Measurements from ENCODE around the gene SACS. TPM values are rescaled to one million over a fixed set of nuclear protein-coding genes. Genes with fewer than 3 reads are reported as not detected.

Gene SACS
- total and polyA plus RNA-seq, 7 donors = 0.60 to 32.5 (median 20.9) TPM

- Histone ChIP-seq H3K4me3 (no peak overlapping the region), H3K27ac (no peak overlapping the region), H3K9me3 (no peaks in the 10 kb centered on the region), H3K27me3 (no peaks in the 10 kb centered on the region), H3K4me1 (peaks cover 0 to 4% (median 0%) of the 10 kb centered on the region in 4 donors), H3K36me3 (peaks cover 0 to 74% (median 9%) of the 10 kb centered on the region in 4 donors)
- no peak for DNase-seq
- no peak for TF ChIP-seq CTCF (IDR thresholded peaks at IDR 0.05)
- no peak for TF ChIP-seq POLR2A (IDR thresholded peaks at IDR 0.05)
- no peak for TF ChIP-seq EP300 (IDR thresholded peaks at IDR 0.05)
- no peak for TF ChIP-seq POLR2AphosphoS5 (IDR thresholded peaks at IDR 0.05)
- intact Hi-C loops (cut with DNase I) = no loop called here
- 77 to 88% methylated on average over 1 of the region's 1 CpG for WGBS, 2 donors
Observed at GRCh38 chr13:23357349-23357748, 76.2 kb downstream of the SACS start.

- intact Hi-C loops (cut with DNase I) = no loop called here
- Histone ChIP-seq H3K4me1 (peaks cover 0 to 4% (median 2%) of the 10 kb centered on the region in 4 donors), H3K27ac (no peak overlapping the region), H3K9me3 (no peaks in the 10 kb centered on the region), H3K36me3 (peaks cover 0 to 64% (median 9%) of the 10 kb centered on the region in 4 donors), H3K4me3 (no peak overlapping the region), H3K27me3 (no peaks in the 10 kb centered on the region)
- 88 to 93% methylated on average over 2 of the region's 2 CpGs for WGBS, 2 donors
- TF ChIP-seq EP300 (IDR thresholded peaks at IDR 0.05) (no peak), POLR2AphosphoS5 (IDR thresholded peaks at IDR 0.05) (no peak)
- no peak for DNase-seq
Observed at GRCh38 chr13:23356368-23356767, 77.1 kb downstream of the SACS start.

GRCh38 chr13:23354520-23354919 lies 79.0 kb downstream of the SACS start:
- H3K4me3 ChIP-seq = no peak overlapping the region
- TF ChIP-seq EP300 (IDR thresholded peaks at IDR 0.05) = no peak
- TF ChIP-seq POLR2AphosphoS5 (IDR thresholded peaks at IDR 0.05) = no peak
- no peak for TF ChIP-seq POLR2A (IDR thresholded peaks at IDR 0.05)
- TF ChIP-seq CTCF (IDR thresholded peaks at IDR 0.05) = no peak
- H3K36me3 ChIP-seq = peaks cover 0 to 57% (median 9%) of the 10 kb centered on the region in 4 donors
- H3K4me1 ChIP-seq = peaks cover 0 to 4% (median 2%) of the 10 kb centered on the region in 4 donors
- WGBS, 2 donors = 43 to 82% methylated on average over 5 of the region's 5 CpGs
- no peaks in the 10 kb centered on the region for H3K9me3 ChIP-seq
- no peak for DNase-seq
- no peaks in the 10 kb centered on the region for H3K27me3 ChIP-seq
- intact Hi-C loops (cut with DNase I) = no loop called here
- no peak overlapping the region for H3K27ac ChIP-seq

GRCh38 chr13:23352161-23352560 lies 81.3 kb downstream of the SACS start:
- Histone ChIP-seq H3K9me3 (no peaks in the 10 kb centered on the region), H3K27me3 (no peaks in the 10 kb centered on the region), H3K36me3 (peaks cover 0 to 45% (median 9%) of the 10 kb centered on the region in 4 donors), H3K4me3 (no peak overlapping the region), H3K4me1 (peaks cover 0 to 12% (median 0%) of the 10 kb centered on the region in 4 donors), H3K27ac (no peak overlapping the region)
- TF ChIP-seq POLR2AphosphoS5 (IDR thresholded peaks at IDR 0.05) (no peak), POLR2A (IDR thresholded peaks at IDR 0.05) (no peak), EP300 (IDR thresholded peaks at IDR 0.05) (no peak), CTCF (IDR thresholded peaks at IDR 0.05) (no peak)
- WGBS, 2 donors = 70 to 81% methylated on average over 4 of the region's 4 CpGs
- no peak for DNase-seq
- intact Hi-C loops (cut with DNase I) = no loop called here

GRCh38 chr13:23350009-23350408 lies 83.5 kb downstream of the SACS start:
- Histone ChIP-seq H3K9me3 (no peaks in the 10 kb centered on the region), H3K4me3 (no peak overlapping the region), H3K4me1 (peaks cover 0 to 17% (median 3%) of the 10 kb centered on the region in 4 donors), H3K36me3 (peaks cover 0 to 40% (median 2%) of the 10 kb centered on the region in 4 donors), H3K27ac (peak overlapping the region in 1 of 4 donors; percentile 72), H3K27me3 (no peaks in the 10 kb centered on the region)
- no peak for DNase-seq
- 84 to 87% methylated on average over 3 of the region's 3 CpGs for WGBS, 2 donors
- intact Hi-C loops (cut with DNase I) = no loop called here
- TF ChIP-seq CTCF (IDR thresholded peaks at IDR 0.05) (no peak), POLR2AphosphoS5 (IDR thresholded peaks at IDR 0.05) (no peak), EP300 (IDR thresholded peaks at IDR 0.05) (no peak), POLR2A (IDR thresholded peaks at IDR 0.05) (no peak)

Measured in sigmoid colon (tissue), 7 donors.